ENCODE data around the gene AP3B2.

The AP3B2 gene

GRCh38 chr15:82731527-82731926 is 21.9 kb upstream of the AP3B2 start:
- no peak for TF ChIP-seq REST (IDR thresholded peaks at IDR 0.05; ENCODE audit: insufficient replicate concordance, low read depth)
- no peak for TF ChIP-seq CTCF (IDR thresholded peaks at IDR 0.05; ENCODE audit: insufficient read depth, low read length)
- TF ChIP-seq SPI1 (IDR thresholded peaks at IDR 0.05; ENCODE audit: borderline replicate concordance, low read depth): no peak
- no peak for TF ChIP-seq GABPA (IDR thresholded peaks at IDR 0.05; ENCODE audit: low read depth)
- TF ChIP-seq POLR2AphosphoS5 (IDR thresholded peaks at IDR 0.05; ENCODE audit: low read depth): no peak
- H3K4me3 ChIP-seq (replicated peaks; ENCODE audit: insufficient read depth, low read length): no peak overlapping the region
- no peak overlapping the region for H3K27ac ChIP-seq (replicated peaks)
- H3K27me3 ChIP-seq (ENCODE audit: insufficient read depth, poor library complexity, severe bottlenecking): no peaks in the 10 kb centered on the region
- DNase-seq (ENCODE audit: low read depth in 1 of 2, low spot score in 1 of 2): no peak

- Histone ChIP-seq H3K27me3 (ENCODE audit: insufficient read depth, poor library complexity, severe bottlenecking) (no peaks in the 10 kb centered on the region), H3K27ac (replicated peaks) (no peak overlapping the region), H3K4me3 (replicated peaks; ENCODE audit: insufficient read depth, low read length) (no peak overlapping the region)
- DNase-seq (ENCODE audit: low read depth in 1 of 2, low spot score in 1 of 2): no peak
- TF ChIP-seq GABPA (IDR thresholded peaks at IDR 0.05; ENCODE audit: low read depth): no peak
- TF ChIP-seq SPI1 (IDR thresholded peaks at IDR 0.05; ENCODE audit: borderline replicate concordance, low read depth): no peak
- no peak for TF ChIP-seq CTCF (IDR thresholded peaks at IDR 0.05; ENCODE audit: insufficient read depth, low read length)
- no peak for TF ChIP-seq REST (IDR thresholded peaks at IDR 0.05; ENCODE audit: insufficient replicate concordance, low read depth)
- no peak for TF ChIP-seq POLR2AphosphoS5 (IDR thresholded peaks at IDR 0.05; ENCODE audit: low read depth)
Measured at GRCh38 chr15:82730022-82730530, 20.4 kb upstream of the AP3B2 start.

GRCh38 chr15:82726816-82727215 is 17.1 kb upstream of the AP3B2 start:
- Histone ChIP-seq H3K27me3 (ENCODE audit: insufficient read depth, poor library complexity, severe bottlenecking) (no peaks in the 10 kb centered on the region), H3K4me3 (replicated peaks; ENCODE audit: insufficient read depth, low read length) (no peak overlapping the region), H3K27ac (replicated peaks) (no peak overlapping the region)
- no peak for DNase-seq (ENCODE audit: low read depth in 1 of 2, low spot score in 1 of 2)
- TF ChIP-seq POLR2AphosphoS5 (IDR thresholded peaks at IDR 0.05; ENCODE audit: low read depth) (no peak), CTCF (IDR thresholded peaks at IDR 0.05; ENCODE audit: insufficient read depth, low read length) (no peak), SPI1 (IDR thresholded peaks at IDR 0.05; ENCODE audit: borderline replicate concordance, low read depth) (no peak), REST (IDR thresholded peaks at IDR 0.05; ENCODE audit: insufficient replicate concordance, low read depth) (no peak), GABPA (IDR thresholded peaks at IDR 0.05; ENCODE audit: low read depth) (no peak)

Measured in HL-60 (cell line).